Spleen (tissue), 11 donors: ENCODE results near the gene MMP11. TPM values are rescaled to one million over a fixed set of nuclear protein-coding genes. Genes with fewer than 3 reads are reported as not detected.

Experiments
- DNase-seq: peaks from one replicate; pipeline ENCODE4 v3.0.0-alpha.2; 2020
- H3K27ac ChIP-seq, 8 donors: fragments of 200-600 bp; sonication (generic) in 7 of 8; 1 replicate in 4 of 8; 2 replicates in 4 of 8; pipeline versions ENCODE4 v1.5.0 to v1.8.0; 2016 to 2021; ENCODE audit warnings: inconsistent platforms in 4 of 8, mild to moderate bottlenecking in 4 of 8, moderate library complexity in 1 of 8
- H3K27me3 ChIP-seq, 7 donors: fragments of 200-600 bp; sonication (generic) in 6 of 7; replicated peaks in 1 of 7; 1 replicate in 4 of 7; 2 replicates in 3 of 7; pipeline versions ENCODE4 v1.5.0 to v1.8.0; 2016 to 2021; ENCODE audit warnings: inconsistent platforms in 3 of 7, mild to moderate bottlenecking in 1 of 7
- H3K36me3 ChIP-seq, 6 donors: fragments of 200-600 bp; sonication (generic) in 5 of 6; 1 replicate in 4 of 6; 2 replicates in 2 of 6; pipeline versions ENCODE4 v1.5.0 to v1.8.0; 2016 to 2021; ENCODE audit warnings: inconsistent platforms in 2 of 6
- H3K4me1 ChIP-seq, 6 donors: fragments of 200-600 bp; sonication (generic) in 5 of 6; 1 replicate in 3 of 6; 2 replicates in 3 of 6; pipeline versions ENCODE4 v1.5.0 to v1.8.0; 2016 to 2021; ENCODE audit warnings: inconsistent platforms in 3 of 6
- H3K4me3 ChIP-seq, 8 donors: fragments of 200-600 bp; sonication (generic) in 7 of 8; 1 replicate in 4 of 8; 2 replicates in 4 of 8; pipeline versions ENCODE4 v1.5.0 to v1.8.0; 2016 to 2021; ENCODE audit warnings: inconsistent platforms in 4 of 8, mild to moderate bottlenecking in 4 of 8, moderate library complexity in 2 of 8
- H3K9me3 ChIP-seq, 8 donors: fragments of 200-600 bp; sonication (generic) in 7 of 8; 1 replicate in 4 of 8; 2 replicates in 4 of 8; pipeline versions ENCODE4 v1.5.0 to v1.8.0; 2016 to 2021; ENCODE audit warnings: inconsistent platforms in 4 of 8
- CTCF ChIP-seq, 11 experiments: fragments of 200-600 bp in 7 of 11; fragments of 450-650 bp in 4 of 11; sonication (generic) in 4 of 11; IDR thresholded peaks in 8 of 11; conservative IDR thresholded peaks in 3 of 11; 1 replicate in 7 of 11; 2 replicates in 4 of 11; pipeline versions ENCODE4 v1.4.0 to v1.8.0; 2016 to 2021; ENCODE audit warnings: antibody characterized with exemption in 11 of 11, inconsistent platforms in 4 of 11, mild to moderate bottlenecking in 1 of 11
- POLR2A ChIP-seq, 3 donors: fragments of 450-650 bp; IDR thresholded peaks; one replicate each; pipeline ENCODE4 v1.5.1; 2017; ENCODE audit warnings: antibody characterized with exemption in 3 of 3, mild to moderate bottlenecking in 1 of 3
- POLR2AphosphoS5 ChIP-seq, 3 donors: sonication (generic); formaldehyde crosslinking; IDR thresholded peaks; one replicate each; pipeline ENCODE4 v1.5.1; 2017; ENCODE audit warnings: antibody characterized with exemption in 3 of 3
- WGBS, 5 donors: extraction: QIAGEN DNeasy Blood & Tissue Kit in 3 of 5; methylation state at CpG; one replicate each; pipeline versions ENCODE4 v1.1.5 to v1.1.7; 2013 to 2018; 5-methylcytosine and 5-hydroxymethylcytosine counted together
- intact Hi-C: fragments of 100-400 bp; cut with DNase I; formaldehyde crosslinking; loops from one replicate; pipeline ENCODE4 v1.15.0; 2023; ENCODE audit warnings: low total_unique reads
- polyA plus RNA-seq, 3 donors: library from polyadenylated mRNA; stranded (reverse); fragments of 200-250 nt; gene quantifications; one replicate each; pipeline ENCODE4 v1.2.1, GENCODE V29; 2013
- total RNA-seq, 7 donors: library from RNA; depleted of rRNA in 3 of 7; stranded (reverse); fragments of >200 nt in 3 of 7; fragmentation: NEBNext Ultra II Directional in 4 of 7; extraction: Animal tissue kit (Norgen Biotek cat#: 25700) in 4 of 7; gene quantifications; one replicate each; pipeline versions ENCODE4 v1.1.0 to v1.2.1, GENCODE V29; 2016 to 2021
- donor health status: healthy with polysubstance abuse.
- donor health status: DM: no; HTN: no; CAD: no; lungs with moderate emphysema.
- donor health status: DM: no; HTN: no; CAD: no.
- donor health status: Bipolar disorder and iron deficiency.
- donor health status: healthy.
- donor health status: DM: no; HTN: no; CAD: no.
- donor health status: DM: yes; HTN: yes; CAD: no.

Gene MMP11
- total and polyA plus RNA-seq, 10 donors = 0.66 to 11.0 (median 4.2) TPM

DNA sequence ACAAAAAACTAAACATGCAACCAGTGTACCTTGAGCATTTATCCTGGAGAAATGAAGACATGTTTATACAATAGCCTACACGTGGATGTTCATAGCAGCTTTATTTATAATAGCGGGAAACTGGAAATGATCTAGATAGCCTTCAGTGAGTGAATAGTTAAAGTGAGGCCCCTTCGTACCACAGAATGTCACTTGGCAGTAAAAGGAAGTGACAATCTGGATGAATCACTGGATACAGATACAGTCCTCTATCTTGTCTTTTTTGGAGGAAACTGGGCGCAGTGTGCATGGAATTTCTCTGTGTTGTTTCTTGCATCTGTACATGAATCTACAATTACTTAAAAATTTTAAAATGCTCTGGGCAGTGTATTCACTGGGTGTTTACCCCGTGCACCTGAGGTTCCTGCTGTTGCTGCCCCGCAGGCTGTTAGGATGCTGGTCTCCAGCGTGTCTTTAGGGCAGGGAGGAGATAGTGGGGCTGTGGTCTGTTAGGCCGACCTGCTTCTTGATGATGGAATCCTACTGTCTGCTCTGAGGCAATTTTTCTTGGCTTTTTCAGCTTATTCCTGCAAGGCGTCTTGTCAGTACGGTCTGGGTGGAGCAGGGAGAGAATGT lies 43.0 kb downstream of the MMP11 start:
- Histone ChIP-seq H3K36me3 (peaks cover 4 to 100% (median 67%) of the 10 kb centered on the region in 6 donors), H3K27ac (no peak overlapping the region)
- WGBS, 5 donors = 73 to 89% (median 84%) methylated on average over 9 to 10 of the region's 10 CpGs

GRCh38 chr22:23816156-23816976 lies 43.7 kb downstream of the MMP11 start:
- Histone ChIP-seq H3K4me3 (no peak overlapping the region), H3K27me3 (no peaks in the 10 kb centered on the region), H3K27ac (no peak overlapping the region), H3K36me3 (peaks cover 4 to 100% (median 67%) of the 10 kb centered on the region in 6 donors), H3K9me3 (no peaks in the 10 kb centered on the region), H3K4me1 (peaks cover 5 to 44% (median 27%) of the 10 kb centered on the region in 6 donors)
- no peak for TF ChIP-seq POLR2A (IDR thresholded peaks at IDR 0.05)
- TF ChIP-seq CTCF (IDR thresholded peaks at IDR 0.05 in 8 of 11, conservative IDR thresholded peaks at IDR 0.05 in 3 of 11) = no peak
- no peak for TF ChIP-seq POLR2AphosphoS5 (IDR thresholded peaks at IDR 0.05)
- peak; percentile 44 for DNase-seq
- intact Hi-C loops = no loop called here
- WGBS, 5 donors = 89 to 94% (median 90%) methylated on average over 16 to 18 of the region's 18 CpGs

More for the DNA sequence above, 43.0 kb downstream of the MMP11 start:
- TF ChIP-seq CTCF (IDR thresholded peaks at IDR 0.05 in 8 of 11, conservative IDR thresholded peaks at IDR 0.05 in 3 of 11) = no peak
- TF ChIP-seq POLR2A (IDR thresholded peaks at IDR 0.05) = no peak
- no peak for TF ChIP-seq POLR2AphosphoS5 (IDR thresholded peaks at IDR 0.05)
- peak; percentile 36 for DNase-seq
- Histone ChIP-seq H3K4me3 (no peak overlapping the region), H3K9me3 (no peaks in the 10 kb centered on the region), H3K4me1 (peaks cover 2 to 37% (median 20%) of the 10 kb centered on the region in 6 donors), H3K27me3 (no peaks in the 10 kb centered on the region)
- intact Hi-C loops = no loop called here

GRCh38 chr22:23817146-23817545 lies 44.5 kb downstream of the MMP11 start:
- Histone ChIP-seq H3K9me3 (no peaks in the 10 kb centered on the region), H3K27me3 (no peaks in the 10 kb centered on the region), H3K4me1 (peaks cover 5 to 45% (median 27%) of the 10 kb centered on the region in 6 donors), H3K4me3 (no peak overlapping the region), H3K27ac (no peak overlapping the region), H3K36me3 (peaks cover 4 to 100% (median 68%) of the 10 kb centered on the region in 6 donors)
- WGBS, 5 donors = 90 to 98% (median 95%) methylated on average over 6 of the region's 6 CpGs
- TF ChIP-seq CTCF (IDR thresholded peaks at IDR 0.05 in 8 of 11, conservative IDR thresholded peaks at IDR 0.05 in 3 of 11) (no peak), POLR2A (IDR thresholded peaks at IDR 0.05) (no peak), POLR2AphosphoS5 (IDR thresholded peaks at IDR 0.05) (no peak)
- peak; percentile 37 for DNase-seq
- intact Hi-C loops = no loop called here

GRCh38 chr22:23818541-23818940 lies 45.9 kb downstream of the MMP11 start:
- intact Hi-C loops = no loop called here
- peak; percentile 33 for DNase-seq
- peaks cover 4 to 99% (median 72%) of the 10 kb centered on the region in 6 donors for H3K36me3 ChIP-seq
- TF ChIP-seq POLR2A (IDR thresholded peaks at IDR 0.05) (no peak), CTCF (IDR thresholded peaks at IDR 0.05 in 8 of 11, conservative IDR thresholded peaks at IDR 0.05 in 3 of 11) (no peak), POLR2AphosphoS5 (IDR thresholded peaks at IDR 0.05) (no peak)
- 51 to 68% (median 62%) methylated on average over 2 of the region's 2 CpGs for WGBS, 5 donors
- H3K4me1 ChIP-seq = peaks cover 5 to 45% (median 27%) of the 10 kb centered on the region in 6 donors
- peak overlapping the region in 2 of 8 donors; percentile 3 to 50 for H3K27ac ChIP-seq
- H3K27me3 ChIP-seq = no peaks in the 10 kb centered on the region
- no peak overlapping the region for H3K4me3 ChIP-seq
- H3K9me3 ChIP-seq = no peaks in the 10 kb centered on the region
